Stromal cell of bone marrow (primary cell): ENCODE data around the gene CCDC158.
A peak's percentile ranks its signal among the peaks of the same experiment; 100 is the strongest.
"Not testable (repeated sequence)": the region's sequence is repeated elsewhere in the genome, so short reads cannot be mapped to it uniquely, and the experiment has no call there.

ENCODE experiments used
- DNase-seq: peaks from one replicate; pipeline ENCODE4 v3.0.0-alpha.2; 2012; ENCODE audit warnings: low read depth

Gene CCDC158

GRCh38 chr4:76365636-76366035, 55.3 kb downstream of the CCDC158 start:
- DNase-seq = peak; percentile 5

GRCh38 chr4:76364763-76365162, 56.2 kb downstream of the CCDC158 start:
- no peak for DNase-seq

DNA sequence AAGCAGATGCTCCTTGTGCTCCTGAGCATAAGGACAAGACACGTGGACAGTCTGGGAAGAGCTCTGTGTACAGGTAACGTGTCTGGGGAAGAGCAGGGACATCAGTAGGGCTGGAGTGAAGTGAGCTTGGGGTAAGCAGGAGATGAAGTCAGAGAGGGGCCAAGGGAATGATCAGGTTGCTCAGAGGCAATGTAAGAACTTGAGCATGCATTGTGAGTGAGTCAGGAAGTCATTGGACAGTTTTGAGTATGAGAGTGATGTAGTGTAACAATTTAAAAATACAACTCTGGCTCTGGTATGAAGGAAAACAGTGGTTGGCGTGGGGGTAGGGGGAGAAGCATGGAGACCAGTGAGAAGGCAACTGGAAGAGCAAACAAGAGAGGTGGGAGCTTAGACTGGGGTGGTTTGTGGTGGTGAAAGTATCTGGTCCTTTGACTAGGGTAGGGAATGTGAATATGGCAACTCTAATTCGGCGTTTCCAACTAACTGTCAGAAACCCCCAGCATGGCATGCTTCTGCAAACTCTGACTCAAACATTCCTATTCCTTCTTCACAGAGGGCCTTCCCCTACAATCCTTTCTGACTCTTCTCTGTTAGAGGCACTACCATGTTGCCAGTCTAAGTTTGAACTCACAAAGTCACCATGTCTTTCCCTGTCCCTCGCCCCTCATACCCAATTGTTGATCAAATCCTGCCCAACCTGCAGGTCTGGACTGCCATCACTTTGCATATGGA, 57.2 kb downstream of the CCDC158 start:
- DNase-seq = peak; percentile 23

- DNase-seq = no peak
Observed at GRCh38 chr4:76361689-76362412, 59.1 kb downstream of the CCDC158 start.

DNA sequence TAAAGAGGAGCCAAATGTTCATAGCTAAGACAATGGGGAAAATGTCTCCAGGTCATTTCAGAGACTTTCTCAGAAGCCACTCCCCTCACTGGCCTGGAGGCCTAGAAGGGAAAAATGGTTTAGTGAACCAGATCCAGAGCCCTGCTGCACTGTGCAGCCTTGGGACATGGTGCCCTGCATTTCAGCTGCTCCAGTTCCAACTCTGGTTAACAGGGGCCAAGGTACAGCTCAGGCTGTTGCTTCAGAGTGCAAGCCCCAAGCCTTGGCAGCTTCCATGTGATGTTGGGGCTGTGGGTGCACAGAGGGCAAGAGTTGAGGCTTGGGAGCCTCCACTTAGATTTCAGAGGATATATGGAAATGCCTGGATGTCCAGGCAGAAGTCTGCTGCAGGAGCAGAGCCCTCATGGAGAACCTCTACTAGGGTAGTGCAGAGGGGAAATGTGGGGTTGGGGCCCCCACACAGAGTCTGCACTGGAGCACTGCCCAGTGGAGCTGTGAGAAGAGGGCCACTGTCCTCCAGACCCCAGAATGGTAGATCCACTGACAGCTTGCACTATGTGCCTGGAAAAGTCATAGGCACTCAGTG, 61.0 kb downstream of the CCDC158 start:
- DNase-seq = not testable (repeated sequence)

DNA sequence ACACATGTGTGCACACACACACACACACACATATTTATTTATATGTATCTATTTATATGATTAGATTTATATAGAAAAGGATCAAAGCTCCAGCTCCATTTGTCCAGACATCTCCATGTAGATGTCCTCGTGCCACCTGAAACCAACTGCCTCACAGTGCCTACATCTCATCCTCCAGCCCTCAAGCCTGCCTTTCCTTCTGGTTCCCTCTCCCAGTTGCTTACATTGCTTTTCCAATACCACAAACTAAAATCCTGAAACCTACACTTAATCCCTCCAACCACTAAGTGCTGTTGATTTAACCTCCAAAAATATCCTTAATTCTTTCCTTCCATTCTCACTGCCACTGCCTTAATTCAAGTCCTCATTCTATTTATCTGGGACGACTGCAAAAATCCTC, 63.0 kb downstream of the CCDC158 start:
- DNase-seq = no peak

GRCh38 chr4:76354517-76355473, 66.1 kb downstream of the CCDC158 start:
- DNase-seq = no peak

GRCh38 chr4:76342803-76343202, 78.1 kb downstream of the CCDC158 start:
- no peak for DNase-seq

DNA sequence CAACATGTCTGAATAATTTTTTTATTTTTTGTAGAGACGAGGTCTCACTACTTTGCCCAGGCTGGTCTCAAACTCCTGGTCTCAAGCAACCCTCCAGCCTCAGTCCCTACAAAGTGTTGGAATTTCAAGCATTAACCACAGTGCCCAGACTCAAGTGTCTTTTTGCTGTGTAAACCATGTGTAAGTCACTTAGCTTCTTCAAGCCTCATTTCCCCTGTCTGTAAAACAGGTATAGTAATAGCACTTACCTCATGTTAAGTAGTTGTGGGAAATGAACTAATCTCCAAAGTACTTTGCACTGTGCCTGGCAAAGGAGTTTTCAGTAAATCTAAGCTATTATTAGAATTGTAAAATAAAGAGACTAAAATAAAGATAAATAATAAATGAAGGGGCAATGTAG, 78.8 kb downstream of the CCDC158 start:
- no peak for DNase-seq

DNA sequence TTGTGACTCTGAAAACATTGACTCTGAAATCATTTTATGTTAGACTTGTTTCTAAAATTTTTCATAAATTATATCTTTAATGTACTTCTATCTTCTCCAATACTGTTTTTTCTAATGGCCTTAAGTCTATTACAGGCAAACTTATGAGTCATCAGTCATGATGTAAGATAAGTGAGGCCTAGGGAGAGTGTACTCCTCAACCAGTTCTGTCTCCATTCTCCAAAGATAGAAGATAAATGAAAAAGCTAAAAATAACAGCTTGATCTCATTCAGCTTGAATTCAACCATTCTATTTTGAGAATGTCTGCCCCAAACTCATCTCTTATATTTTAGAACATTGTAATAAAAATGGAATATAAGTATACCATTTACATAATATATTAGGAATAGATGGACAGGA, 79.9 kb downstream of the CCDC158 start:
- peak; percentile 60 for DNase-seq

DNA sequence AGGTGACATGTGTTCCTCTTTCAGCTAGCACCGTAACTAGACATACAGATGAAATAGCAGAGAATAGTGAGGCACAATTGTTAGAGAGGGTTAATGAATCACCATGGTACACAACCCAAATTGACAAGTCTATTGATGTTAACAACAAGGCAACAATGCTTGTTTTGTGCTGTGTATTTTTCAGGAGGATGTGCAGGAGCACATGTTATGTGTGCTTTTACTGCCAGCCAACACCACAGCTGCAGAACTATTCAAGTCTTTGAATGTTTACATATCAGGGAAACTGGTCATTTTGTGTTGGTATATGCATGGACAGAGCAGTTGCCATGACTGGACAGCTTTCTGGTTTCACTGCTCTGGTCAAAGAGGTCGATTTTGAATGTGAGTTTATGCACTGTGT, 81.6 kb downstream of the CCDC158 start:
- no peak for DNase-seq

- no peak for DNase-seq
Observed at GRCh38 chr4:76334885-76335284, 86.1 kb downstream of the CCDC158 start.

GRCh38 chr4:76326515-76326914, 94.4 kb downstream of the CCDC158 start:
- DNase-seq = no peak

GRCh38 chr4:76325072-76325471, 95.9 kb downstream of the CCDC158 start:
- no peak for DNase-seq

DNA sequence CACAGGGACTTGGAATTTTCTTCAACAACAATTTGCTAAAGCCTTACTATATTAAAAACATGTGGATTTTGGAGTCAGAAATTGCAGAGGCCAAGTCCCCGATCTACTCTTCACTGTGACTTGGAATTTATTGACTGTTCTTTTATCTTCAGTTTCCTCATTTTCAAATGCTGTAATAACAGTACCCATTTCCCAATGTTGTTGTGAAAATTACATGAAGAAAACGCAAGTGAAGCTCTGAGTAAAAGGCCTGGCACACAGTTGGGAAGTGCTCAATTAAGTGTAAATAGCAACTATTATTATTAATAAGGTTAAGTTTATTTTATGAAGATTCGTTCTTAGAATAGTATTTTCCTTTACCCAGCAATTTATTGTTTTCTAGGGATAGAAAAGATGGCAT, 98.7 kb downstream of the CCDC158 start:
- no peak for DNase-seq

GRCh38 chr4:76316131-76316530, 104.8 kb downstream of the CCDC158 start:
- DNase-seq = no peak

GRCh38 chr4:76315267-76315918, 105.5 kb downstream of the CCDC158 start:
- DNase-seq = no peak

DNA sequence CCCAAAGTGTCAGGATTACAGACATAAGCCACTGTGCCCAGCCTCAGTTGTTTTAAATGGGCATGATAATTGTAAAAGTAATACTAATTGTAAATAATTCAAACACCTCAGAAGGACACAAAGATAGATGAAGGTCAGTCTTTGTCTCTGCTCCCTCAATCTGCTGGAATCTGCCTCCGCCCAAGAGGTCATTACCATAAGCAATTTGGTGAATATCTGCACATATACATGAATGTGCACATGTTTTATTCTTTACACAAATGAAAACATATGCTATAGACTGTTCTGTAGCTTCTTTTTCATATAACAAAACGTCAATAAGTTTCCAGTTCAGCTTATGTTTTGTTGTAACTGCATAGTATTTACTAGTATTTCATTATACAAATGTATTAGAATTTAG, 107.4 kb downstream of the CCDC158 start:
- DNase-seq = no peak

GRCh38 chr4:76312457-76312856, 108.5 kb downstream of the CCDC158 start:
- DNase-seq = no peak

DNA sequence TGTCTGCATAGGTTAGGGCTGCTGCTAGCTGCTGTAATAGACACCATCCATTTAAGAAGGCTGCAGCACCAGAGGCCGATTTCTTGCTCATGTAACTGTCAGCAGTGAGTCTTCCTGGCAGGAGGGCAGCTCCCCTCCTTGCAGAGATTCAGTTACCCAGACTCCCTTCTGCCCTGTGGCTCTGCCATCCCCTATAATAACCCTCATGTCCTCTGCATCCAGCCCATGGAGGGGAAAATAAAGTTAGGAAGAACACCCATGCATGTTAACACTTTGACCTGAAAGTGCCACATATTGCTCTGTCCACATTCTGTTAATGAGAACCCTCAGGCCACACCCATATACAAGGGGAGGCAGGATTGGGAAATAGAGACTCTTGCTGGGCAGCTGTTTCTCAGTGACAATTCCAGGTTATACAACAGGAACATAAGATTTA, 109.0 kb downstream of the CCDC158 start:
- no peak for DNase-seq

GRCh38 chr4:76310683-76311082, 110.3 kb downstream of the CCDC158 start:
- no peak for DNase-seq
